ENCODE measurements around the gene DCAF8L1.

DNA sequence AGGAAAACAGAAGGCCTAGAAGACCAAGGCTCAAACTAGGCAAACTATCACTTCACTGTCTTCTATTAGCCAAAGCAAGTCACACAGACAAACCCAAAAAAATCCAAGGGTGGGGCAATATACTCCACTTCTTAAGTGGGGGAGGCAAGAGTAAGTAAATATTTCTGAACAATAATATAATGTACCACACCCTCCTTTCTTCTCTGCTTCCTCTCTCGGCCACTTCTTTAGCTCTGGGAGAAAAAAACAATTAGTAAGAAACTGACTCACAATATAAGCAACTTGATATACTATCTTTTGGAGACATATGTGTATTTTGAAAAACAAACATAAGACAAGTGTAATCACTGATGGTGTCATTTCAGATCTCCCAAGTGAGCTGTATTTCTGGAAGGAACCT is 14.8 kb downstream of the DCAF8L1 start:
- TF ChIP-seq, protein P1, sequence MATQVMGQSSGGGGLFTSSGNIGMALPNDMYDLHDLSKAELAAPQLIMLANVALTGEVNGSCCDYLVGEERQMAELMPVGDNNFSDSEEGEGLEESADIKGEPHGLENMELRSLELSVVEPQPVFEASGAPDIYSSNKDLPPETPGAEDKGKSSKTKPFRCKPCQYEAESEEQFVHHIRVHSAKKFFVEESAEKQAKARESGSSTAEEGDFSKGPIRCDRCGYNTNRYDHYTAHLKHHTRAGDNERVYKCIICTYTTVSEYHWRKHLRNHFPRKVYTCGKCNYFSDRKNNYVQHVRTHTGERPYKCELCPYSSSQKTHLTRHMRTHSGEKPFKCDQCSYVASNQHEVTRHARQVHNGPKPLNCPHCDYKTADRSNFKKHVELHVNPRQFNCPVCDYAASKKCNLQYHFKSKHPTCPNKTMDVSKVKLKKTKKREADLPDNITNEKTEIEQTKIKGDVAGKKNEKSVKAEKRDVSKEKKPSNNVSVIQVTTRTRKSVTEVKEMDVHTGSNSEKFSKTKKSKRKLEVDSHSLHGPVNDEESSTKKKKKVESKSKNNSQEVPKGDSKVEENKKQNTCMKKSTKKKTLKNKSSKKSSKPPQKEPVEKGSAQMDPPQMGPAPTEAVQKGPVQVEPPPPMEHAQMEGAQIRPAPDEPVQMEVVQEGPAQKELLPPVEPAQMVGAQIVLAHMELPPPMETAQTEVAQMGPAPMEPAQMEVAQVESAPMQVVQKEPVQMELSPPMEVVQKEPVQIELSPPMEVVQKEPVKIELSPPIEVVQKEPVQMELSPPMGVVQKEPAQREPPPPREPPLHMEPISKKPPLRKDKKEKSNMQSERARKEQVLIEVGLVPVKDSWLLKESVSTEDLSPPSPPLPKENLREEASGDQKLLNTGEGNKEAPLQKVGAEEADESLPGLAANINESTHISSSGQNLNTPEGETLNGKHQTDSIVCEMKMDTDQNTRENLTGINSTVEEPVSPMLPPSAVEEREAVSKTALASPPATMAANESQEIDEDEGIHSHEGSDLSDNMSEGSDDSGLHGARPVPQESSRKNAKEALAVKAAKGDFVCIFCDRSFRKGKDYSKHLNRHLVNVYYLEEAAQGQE (IDR thresholded peaks at IDR 0.05; ENCODE audit: insufficient read depth in 1 of 2, low read depth in 2 of 2, low read length in 2 of 2): no peak
- TF ChIP-seq POLR2AphosphoS5 (IDR thresholded peaks at IDR 0.05; ENCODE audit: low read depth, low read length): no peak
- no peak for TF ChIP-seq TAF1 (IDR thresholded peaks at IDR 0.05; ENCODE audit: borderline replicate concordance, insufficient read depth, low read length)
